Glomerular visceral epithelial cell (primary cell): Measurements from ENCODE around the gene TMEM74B.

Source experiments
- DNase-seq: peaks from one replicate; pipeline ENCODE4 v3.0.0-alpha.2; 2016; ENCODE audit errors: extremely low spot score

TMEM74B gene

GRCh38 chr20:1205802-1206201, 21.0 kb upstream of the TMEM74B start:
- no peak for DNase-seq

- no peak for DNase-seq
These were observed 19.8 kb upstream of the TMEM74B start for GRCh38 chr20:1204576-1204975.

- no peak for DNase-seq
These were observed 19.3 kb upstream of the TMEM74B start for GRCh38 chr20:1204113-1204512.

- no peak for DNase-seq
These were observed 18.8 kb upstream of the TMEM74B start for GRCh38 chr20:1203630-1204029.

- no peak for DNase-seq
These were observed 18.2 kb upstream of the TMEM74B start, which contains the start of gene C20orf202 for GRCh38 chr20:1202762-1203504. TSS of gene C20orf202 (plus strand) at chr20:1203454. CDS start at chr20:1203586, 132 bp downstream.

- DNase-seq: no peak
These were observed 15.2 kb upstream of the TMEM74B start for GRCh38 chr20:1199964-1200363.

GRCh38 chr20:1199212-1199873, 14.6 kb upstream of the TMEM74B start:
- DNase-seq: no peak

- DNase-seq: no peak
These were observed 14.0 kb upstream of the TMEM74B start for GRCh38 chr20:1198751-1199150.

GRCh38 chr20:1197801-1198200, 13.0 kb upstream of the TMEM74B start:
- DNase-seq: no peak

- no peak for DNase-seq
These were observed 11.9 kb upstream of the TMEM74B start for GRCh38 chr20:1196634-1197033.

GRCh38 chr20:1195226-1195625, 10.4 kb upstream of the TMEM74B start:
- DNase-seq: no peak

GRCh38 chr20:1191299-1191698, 6.5 kb upstream of the TMEM74B start:
- no peak for DNase-seq

GRCh38 chr20:1190847-1191246, 6.1 kb upstream of the TMEM74B start:
- DNase-seq: no peak

GRCh38 chr20:1189827-1190226, 5.0 kb upstream of the TMEM74B start:
- no peak for DNase-seq

- DNase-seq: no peak
These were observed 3.6 kb upstream of the TMEM74B start for GRCh38 chr20:1188347-1188746.

- no peak for DNase-seq
These were observed 2.9 kb upstream of the TMEM74B start for GRCh38 chr20:1187605-1188171.

- DNase-seq: no peak
These were observed 1.7 kb upstream of the TMEM74B start for GRCh38 chr20:1186367-1186991.

- DNase-seq: peak; percentile 64
These were observed 1.1 kb upstream of the TMEM74B start for GRCh38 chr20:1185790-1186334.

- DNase-seq: no peak
These were observed 548 bp upstream of the TMEM74B start for GRCh38 chr20:1185316-1185741.

- DNase-seq: no peak
These were observed 532 bp downstream of the TMEM74B start for GRCh38 chr20:1184260-1184637.

GRCh38 chr20:1183153-1183552, 1.6 kb downstream of the TMEM74B start:
- no peak for DNase-seq

GRCh38 chr20:1182106-1182505, 2.7 kb downstream of the TMEM74B start:
- DNase-seq: no peak
